Midbrain (tissue), 1 donor: Measurements from ENCODE around the gene PARD6G.
"Not testable (repeated sequence)": the region's sequence is repeated elsewhere in the genome, so short reads cannot be mapped to it uniquely, and the experiment has no call there.

ENCODE experiments used
- DNase-seq: peaks from one replicate; lab custom pipeline; 2025; lab: John Stamatoyannopoulos, UW

PARD6G gene, protein sequence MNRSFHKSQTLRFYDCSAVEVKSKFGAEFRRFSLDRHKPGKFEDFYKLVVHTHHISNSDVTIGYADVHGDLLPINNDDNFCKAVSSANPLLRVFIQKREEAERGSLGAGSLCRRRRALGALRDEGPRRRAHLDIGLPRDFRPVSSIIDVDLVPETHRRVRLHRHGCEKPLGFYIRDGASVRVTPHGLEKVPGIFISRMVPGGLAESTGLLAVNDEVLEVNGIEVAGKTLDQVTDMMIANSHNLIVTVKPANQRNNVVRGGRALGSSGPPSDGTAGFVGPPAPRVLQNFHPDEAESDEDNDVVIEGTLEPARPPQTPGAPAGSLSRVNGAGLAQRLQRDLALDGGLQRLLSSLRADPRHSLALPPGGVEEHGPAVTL

DNA sequence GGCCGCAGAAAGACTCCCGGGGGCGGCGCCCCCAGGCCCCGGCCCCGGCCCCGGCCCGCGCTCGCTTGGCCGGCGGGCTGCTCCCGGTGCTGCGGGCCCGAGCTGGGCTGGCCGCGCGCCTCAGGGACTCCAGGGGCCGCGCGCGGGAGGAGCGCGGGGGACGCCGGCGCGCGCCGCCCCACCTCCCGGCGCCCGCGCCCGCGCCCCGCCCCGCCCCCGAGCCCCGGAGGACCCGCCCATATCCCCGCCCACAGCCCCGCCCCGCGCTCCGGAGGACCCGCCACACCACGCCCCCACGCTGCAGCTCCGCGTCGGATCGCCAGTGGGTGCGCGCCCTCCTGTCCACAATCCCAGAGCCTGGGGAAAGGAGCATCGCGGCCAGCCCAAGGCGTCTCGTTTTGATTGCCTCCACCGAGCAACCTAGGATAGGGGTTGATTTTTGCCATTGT lies at the start of gene PARD6G:
PARD6G (minus strand) TSS at position 122 of the 449 bp plus-strand sequence. CDS start 166 bp downstream, outside the sequence.
- peak; percentile 86 for DNase-seq

DNA sequence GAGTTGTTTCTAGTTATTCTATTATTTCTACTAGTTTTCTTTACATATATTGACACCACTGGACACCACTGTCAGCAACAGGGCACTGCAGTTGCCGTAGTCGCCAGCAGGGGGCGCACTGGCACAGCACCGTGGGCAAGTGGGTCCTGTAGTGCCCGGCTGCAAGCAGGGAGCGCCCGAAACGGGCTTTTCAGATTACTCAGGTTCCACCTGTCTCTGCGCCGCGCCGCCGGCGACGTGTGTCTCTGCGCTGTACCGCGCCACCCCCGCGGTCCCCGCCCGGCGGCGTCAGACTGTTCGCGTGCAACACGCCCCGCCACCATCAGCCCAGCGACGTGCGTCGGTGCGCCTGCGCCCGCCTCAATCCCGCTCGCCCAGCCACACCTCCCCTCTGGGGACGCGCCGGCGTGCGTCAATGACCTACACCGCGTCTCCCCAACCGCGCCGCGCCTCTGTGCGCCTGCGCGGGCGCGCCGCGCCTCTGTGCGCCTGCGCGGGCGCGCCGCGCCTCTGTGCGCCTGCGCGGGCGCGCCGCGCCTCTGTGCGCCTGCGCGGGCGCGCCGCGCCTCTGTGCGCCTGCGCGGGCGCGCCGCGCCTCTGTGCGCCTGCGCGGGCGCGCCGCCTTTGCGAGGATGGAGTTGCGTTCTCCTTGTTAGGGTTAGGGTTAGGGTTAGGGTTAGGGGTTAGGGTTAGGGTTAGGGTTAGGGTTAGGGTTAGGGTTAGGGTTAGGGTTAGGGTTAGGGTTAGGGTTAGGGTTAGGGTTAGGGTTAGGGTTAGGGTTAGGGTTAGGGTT lies 15.1 kb upstream of the PARD6G start:
- DNase-seq: not testable (repeated sequence)

DNA sequence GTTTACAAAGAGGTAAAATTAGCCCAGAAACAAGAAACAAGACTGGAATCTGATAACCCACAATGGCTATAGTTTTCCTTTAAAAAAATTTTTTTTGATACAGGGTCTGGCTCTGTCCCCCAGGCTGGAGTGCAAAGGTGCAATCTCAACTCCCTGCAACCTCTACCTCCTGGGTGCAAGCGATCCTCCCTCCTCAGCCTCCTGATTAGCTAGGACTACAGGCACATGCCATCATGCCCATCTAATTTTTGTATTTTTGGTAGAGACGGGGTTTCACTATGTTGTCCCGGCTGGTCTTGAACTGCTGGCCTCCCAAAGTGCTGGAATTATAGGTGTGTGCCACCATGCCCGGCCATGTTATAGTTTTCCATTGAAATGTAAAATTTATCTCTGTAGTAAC lies 12.3 kb upstream of the PARD6G start:
- no peak for DNase-seq

DNA sequence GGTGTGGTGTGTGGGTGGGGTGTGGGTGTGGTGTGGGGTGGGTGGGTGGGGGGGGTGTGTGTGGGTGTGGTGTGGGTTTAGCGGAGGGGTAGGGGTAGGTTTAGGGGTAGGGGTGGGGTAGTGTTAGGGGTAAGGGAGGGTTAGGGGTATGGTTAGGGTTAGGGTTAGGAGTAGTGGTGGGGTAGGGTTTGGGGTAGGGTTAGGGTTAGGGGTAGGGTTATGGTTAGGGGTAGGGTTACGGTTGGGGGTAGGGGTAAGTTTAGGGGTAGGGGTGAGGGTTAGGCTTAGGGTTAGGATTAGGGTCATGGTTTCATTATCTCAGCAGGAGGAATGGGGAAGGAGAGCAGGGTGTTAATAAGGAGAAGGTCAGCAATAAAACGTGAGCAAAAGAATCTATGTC lies 11.3 kb upstream of the PARD6G start:
- DNase-seq: no peak

DNA sequence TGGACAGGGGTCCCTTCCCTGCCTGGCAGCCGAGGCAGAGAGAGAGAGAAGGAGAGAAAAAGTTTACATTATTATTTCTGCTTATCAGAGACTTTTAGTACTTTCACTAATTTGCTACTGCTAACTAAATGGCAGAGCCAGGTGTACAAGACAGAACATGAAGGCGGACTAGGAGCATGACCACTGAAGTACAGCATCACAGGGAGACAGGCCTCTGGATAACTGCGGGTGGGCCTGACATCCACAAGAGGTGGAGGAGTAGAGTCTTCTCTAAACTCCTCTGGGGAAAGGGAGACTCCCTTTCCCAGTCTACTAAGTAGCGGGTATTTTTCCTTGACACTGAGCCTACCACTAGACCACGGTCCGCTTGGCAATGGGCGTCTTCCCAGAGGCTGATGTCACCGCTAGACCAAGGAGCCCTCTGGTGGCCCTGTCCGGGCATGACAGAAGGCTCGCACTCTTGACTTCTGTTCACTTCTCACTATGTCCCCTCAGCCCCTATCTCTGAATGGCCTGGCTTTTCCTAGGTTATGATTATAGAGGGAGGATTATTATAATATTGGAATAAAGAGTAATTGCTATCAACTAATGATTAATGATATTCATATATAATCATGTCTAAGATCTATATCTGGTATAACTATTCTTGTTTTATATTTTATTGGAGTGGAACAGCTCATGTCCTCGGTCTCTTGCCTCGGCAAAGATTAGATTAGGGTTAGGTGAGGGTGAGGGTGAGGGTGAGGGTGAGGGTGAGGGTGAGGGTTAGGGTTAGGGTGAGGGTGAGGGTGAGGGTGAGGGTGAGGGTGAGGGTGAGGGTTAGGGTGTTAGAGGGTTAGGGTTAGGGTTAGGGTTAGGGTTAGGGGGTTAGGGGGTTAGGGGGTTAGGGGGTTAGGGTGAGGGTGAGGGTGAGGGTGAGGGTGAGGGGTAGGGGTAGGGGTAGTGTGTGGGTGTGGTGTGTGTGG lies 10.5 kb upstream of the PARD6G start:
- not testable (repeated sequence) for DNase-seq

DNA sequence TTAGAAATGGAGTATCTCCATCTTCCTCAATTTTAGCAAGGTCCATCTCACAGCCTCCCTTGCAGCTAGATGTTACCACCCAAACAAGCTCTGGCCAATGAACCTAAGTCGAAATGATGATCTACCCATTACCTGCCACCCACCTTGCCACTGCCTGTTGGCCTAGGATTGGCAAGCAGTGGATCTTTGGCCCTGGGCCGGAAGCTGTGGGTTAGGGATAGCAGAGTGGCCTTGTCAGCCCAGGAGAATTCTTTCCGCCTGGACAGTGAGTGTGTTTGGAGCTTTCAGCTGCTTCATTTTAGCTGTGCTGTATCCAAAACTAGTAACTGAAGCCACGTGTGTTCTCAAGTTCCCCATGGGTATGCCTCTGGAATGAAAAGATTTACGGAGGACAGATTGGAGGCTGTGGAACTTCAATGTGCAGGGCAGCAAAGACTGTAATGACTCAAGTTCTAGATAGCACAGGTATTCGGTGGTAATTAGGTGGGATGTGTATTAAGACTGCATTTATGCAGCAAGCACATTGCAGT lies 7.7 kb upstream of the PARD6G start:
- no peak for DNase-seq

DNA sequence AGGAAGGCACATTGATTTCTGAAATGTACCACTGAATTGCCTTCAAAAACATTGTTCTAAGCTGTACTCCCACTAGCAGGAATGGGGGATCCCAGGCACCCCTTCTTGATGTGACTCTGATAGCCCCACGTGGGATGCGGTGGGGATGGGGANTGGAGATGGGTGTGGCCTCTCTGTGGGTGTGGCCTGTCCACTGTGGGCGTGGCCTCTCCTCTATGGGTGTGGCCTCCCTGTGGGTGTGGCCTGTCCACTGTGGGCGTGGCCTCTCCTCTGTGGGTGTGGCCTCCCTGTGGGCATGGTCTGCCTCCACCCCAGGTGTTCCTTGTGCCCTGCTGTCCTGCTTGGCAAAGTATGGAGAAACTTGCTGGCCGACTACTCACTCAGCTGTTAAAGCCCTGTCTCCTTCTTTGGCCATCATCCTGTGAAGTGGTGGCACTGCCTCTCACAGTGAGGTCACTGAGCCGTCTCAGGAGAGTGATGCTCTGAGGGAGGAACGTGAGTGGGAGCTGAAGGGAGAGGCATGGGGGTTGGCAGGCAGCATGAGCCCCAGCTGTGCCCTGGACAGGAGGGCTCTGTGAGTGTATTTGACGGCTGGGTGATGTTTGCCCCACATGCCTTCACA lies 6.7 kb upstream of the PARD6G start:
- no peak for DNase-seq

DNA sequence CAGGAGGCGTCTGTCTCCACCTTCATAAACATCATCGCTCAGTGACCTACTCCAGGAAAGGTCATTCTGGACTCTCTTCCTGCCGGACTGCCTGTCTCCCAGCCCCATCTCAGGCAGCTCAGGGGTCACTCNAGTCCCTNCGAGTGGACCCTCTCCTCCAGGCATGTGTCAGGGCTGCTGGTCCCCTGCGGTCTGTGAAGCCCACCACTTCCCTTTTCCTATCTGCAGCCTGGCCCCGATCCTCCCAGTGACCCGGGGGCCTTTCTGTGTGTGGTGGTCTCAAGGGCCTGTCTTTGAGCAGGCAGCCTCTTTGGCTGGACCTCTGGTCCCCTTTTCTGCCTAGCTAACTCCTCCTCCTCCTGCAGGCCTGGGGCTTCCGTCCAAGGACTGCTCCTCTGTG lies 5.9 kb upstream of the PARD6G start:
- no peak for DNase-seq

DNA sequence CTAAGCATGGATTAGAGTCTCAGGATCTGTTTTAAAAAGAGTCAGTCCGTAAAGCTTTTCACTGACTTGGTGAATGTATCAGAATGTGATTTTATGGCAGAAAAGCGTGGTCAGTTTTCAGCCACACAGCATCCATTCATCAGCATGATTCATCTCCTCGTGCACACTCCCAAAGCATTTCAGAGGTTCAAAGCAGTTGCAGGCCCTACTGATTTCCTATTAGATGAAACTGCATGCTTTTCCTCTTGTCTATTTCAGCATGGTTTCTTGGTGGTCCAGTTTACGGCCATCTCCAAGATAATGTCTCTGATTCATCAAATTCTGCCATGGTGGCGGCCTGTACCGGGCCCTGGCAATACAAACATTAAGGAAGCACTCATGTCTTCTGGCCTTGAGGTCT lies 4.8 kb upstream of the PARD6G start:
- no peak for DNase-seq

DNA sequence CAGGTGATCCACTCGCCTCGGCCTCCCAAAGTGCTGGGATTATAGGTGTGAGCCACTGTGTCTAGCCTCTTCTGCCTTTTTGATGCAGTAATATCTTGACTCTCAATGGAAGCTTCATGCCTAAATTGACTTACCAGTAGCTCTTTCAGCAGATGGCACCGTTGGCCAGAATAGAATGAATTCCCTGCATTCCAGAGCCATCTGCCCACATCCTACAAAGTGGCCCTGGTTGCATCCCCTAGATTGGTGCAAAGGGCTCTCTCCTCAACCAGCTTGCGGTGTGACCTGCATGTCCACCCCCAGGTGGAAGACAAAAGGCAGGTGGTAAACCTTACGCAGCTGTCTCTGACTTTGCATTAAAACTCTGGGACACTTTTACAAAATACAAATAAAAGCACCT lies 4.4 kb upstream of the PARD6G start:
- no peak for DNase-seq

DNA sequence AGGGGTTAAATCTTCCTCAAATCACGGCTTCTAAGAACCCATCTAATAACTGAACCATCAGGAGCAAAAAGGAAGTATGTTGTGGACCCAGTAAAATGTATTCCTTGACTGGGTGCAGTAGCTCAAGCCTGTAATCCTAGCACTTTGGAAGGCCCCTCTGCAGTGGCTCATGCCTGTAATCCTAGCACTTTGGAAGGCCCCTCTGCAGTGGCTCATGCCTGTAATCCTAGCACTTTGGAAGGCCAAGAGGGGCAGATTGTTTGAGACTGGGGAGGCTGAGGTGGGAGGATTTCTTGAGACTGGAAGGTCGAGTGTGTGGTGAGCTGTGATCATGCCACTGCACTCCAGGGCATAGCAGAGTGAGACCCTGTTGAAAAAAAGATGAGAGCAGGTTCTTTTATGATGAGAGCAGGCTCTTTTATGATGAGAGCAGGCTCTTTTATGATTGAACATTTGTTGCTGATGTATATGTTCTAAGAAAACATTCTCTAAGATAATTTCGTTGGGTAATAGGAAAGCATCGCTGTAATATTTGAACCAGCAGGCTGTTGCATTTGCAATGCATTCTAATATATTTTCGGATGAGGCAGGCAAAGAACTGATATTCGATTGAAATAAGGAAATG lies 3.5 kb upstream of the PARD6G start:
- DNase-seq: no peak

DNA sequence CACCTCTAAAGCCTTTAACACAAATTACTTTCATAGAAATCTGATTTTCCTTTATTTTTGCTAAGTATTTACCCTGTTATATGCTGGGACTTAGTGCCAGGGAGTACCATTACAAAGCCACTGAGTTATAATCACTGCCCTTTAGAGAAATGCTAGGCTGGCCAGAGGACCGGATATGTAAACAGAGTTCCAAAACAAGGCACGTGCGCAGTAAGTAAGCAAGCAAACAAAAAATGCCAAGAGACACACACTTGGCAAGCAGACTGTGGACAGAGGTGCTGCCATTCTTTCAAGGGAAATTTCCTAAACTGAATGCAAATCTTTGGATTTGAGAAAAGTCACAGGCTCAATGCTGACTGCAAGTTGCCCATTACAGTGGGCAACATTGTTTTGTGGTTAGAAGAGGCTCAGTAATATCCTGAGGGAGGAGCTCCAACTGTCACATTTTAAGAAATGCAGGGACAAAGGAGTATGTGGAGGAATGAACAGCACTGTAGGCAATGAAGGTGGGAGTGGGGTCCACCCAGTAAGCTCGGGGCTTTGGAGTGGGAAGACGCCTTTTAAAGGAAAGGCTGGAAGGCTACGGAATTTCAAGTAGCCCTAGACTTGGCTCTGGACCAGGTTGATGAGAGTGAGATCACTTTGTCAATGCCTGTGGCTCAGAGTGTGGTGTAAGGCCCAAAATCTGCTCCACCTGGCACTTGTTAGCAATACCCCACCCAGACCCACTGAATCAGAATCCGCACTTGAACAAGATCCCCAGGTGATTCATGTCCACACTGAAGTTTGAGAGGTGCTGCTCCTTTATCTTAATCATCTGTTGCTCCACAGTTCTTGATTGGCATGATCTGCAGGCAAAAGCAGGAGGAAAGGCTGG lies 2.1 kb upstream of the PARD6G start:
- DNase-seq: no peak

DNA sequence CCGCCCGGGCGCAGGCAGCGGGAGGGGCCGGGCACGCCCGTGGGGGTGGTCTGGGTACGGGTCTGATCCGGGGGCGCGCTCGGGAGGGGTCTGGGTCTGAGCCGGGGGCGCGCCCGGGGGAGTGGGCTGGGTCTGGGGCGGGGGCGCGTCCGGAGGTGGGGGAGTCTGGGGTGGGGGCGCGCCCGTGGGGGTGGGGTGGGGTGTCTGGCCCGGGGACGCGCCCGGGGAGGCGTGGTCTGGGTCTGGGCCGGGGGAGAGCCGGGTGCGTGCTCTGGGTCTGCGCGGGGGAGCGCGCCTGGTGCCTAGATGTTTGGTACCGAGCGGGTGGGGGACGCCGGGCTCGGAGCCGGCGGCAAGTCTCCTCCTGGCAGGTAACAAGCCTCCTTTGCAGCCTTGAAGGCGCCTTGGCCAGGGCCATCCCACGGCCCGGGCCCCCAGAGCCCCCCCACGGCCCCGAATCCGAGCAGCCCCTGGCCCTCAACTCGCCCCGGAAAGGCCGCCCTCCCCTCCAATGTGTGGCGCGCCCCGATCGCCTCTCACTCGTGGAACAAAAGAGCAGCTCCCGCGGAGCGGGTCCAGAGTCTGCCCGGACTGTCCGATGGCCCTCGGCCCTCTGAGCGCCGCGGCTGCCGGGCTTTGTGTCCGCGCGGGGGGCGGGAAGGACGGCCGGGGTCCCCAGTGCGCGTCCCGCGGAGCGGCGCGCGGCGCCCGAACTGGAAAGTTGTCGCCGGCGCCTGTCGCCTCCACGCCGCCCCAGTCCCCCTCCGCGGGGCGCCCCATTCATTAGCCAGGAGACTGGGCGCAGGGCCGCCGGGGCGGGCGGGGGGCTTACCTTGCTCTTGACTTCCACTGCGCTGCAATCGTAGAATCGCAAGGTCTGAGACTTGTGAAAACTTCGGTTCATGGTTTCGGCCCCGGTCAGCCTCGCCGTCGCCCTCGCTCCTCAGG lies 595 bp downstream of the PARD6G start:
- DNase-seq: peak; percentile 17

DNA sequence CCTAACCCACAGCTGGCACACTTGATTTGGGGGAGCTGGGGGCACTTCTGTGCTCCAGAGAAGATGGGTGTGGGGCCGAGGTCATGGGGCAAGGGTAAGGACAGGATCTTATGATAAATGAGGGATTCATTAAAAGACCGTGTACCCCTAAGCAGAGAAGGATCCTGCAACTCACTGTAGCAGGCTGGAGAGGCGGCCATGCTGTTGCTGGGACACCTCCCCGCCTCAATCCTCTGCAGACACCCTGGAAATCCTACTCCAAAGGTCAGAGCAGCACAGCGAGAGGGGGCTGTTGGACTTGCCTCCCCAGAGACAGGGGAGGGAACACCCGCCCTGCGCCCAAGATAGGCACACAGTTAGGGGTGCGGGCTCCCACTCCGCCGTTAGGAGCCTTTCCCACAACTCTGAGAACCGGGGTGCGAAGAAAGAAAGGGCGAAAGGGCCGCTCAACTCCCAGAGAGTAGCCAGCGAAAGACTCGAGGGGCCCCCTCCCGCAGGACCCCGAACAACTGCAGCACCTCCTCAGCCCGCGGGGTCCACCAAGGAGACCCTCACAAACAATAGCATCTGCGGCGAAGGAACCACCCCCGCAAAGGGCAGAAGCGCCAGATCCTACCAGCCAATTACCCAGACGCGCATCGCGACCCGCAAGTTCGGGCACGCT lies 1.4 kb downstream of the PARD6G start:
- DNase-seq: no peak

DNA sequence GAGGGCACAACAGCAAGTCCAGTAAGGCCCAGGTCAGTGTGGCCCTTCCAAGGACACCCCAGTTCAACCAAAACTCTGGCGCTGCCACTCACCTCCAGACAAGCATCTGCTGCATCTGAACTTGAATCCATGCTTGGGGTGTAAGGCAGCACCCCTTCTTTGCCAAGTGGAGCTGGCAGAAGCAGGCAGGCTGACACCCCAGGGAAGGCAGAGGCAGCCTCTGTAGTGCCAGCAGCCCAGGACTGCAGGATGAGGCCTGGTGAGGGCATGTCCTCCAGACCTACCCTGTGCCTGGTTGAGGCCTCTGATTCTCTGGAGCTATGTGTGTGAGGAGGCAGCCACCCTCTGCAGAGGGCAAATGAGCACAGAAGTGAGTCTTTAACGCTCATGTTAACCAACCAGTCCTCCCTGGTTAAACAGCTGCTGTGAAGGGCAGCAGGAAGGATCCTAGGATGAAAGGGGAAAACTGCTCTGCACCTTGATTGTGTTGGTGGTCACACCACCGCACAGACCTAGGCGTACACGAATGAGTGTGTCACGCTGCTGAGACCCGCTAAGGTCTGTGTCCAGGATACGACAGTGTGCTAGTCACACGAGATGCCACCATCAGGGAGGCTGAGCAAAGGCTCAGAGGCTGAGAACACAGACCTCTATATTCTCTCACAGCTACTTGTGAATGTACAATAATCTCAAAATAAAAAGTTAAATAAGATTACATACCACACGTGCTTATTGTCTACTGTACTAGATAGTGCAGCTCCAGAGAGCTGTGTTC lies 2.2 kb downstream of the PARD6G start:
- no peak for DNase-seq

DNA sequence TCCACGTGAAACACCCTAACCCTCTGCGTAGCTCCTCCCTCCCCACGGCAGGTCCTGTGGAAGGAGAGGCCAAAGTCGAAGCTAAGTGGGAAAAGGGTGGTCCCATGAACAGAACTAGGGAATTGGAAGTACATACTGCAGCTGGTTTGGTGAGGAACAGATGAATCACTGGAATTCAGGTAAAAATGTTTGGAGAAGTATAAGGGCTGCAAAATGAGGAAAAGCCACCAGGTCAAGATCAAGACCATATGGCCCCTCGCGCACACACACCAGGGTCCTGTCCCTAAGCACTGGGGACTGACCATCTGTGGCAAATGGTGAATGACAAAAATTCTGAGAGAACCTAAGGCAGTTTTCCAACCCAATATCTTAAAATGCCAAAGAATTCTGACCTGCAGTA lies 3.1 kb downstream of the PARD6G start:
- DNase-seq: no peak

DNA sequence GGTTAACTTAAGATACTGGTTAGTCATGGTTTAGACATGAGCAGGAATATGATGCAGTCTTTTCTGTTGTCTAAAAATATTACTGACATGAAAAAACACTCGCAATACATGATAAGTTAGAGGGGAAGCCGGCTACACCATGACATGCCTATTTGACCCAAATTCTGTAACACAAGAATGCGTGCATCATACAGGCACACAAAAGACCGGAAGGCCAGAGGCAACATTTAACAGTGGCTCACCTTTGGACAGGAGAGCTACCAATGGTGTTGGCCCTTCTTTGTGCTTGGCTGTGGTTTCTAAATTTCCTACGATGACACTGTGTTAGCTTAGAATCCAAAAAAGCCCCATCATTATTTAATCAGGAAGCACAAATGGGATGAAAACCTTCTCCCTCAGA lies 4.1 kb downstream of the PARD6G start:
- no peak for DNase-seq
